SKM-1 (cell line): ENCODE data around the gene BIRC6.

Experiments
- DNase-seq: peaks from one replicate; lab custom pipeline; 2025; ENCODE audit not compliant: unreplicated experiment; lab: John Stamatoyannopoulos, UW

Gene BIRC6

GRCh38 chr2:32372519-32373182 is 15.8 kb downstream of the BIRC6 start:
- DNase-seq: no peak

GRCh38 chr2:32375228-32375892 is 18.5 kb downstream of the BIRC6 start:
- DNase-seq: no peak

GRCh38 chr2:32376756-32377155 is 19.9 kb downstream of the BIRC6 start:
- no peak for DNase-seq

GRCh38 chr2:32377928-32378327 is 21.1 kb downstream of the BIRC6 start:
- DNase-seq: no peak

GRCh38 chr2:32379352-32379751 is 22.5 kb downstream of the BIRC6 start:
- no peak for DNase-seq

- no peak for DNase-seq
These were observed 27.0 kb downstream of the BIRC6 start for GRCh38 chr2:32383858-32384257.

GRCh38 chr2:32384529-32384928 is 27.7 kb downstream of the BIRC6 start:
- no peak for DNase-seq

GRCh38 chr2:32386739-32387138 is 29.9 kb downstream of the BIRC6 start:
- DNase-seq: no peak

- no peak for DNase-seq
These were observed 42.4 kb downstream of the BIRC6 start for GRCh38 chr2:32399221-32399620.

- no peak for DNase-seq
These were observed 45.3 kb downstream of the BIRC6 start for GRCh38 chr2:32402091-32402490.

- DNase-seq: no peak
These were observed 47.0 kb downstream of the BIRC6 start for GRCh38 chr2:32403782-32404181.

- DNase-seq: no peak
These were observed 47.9 kb downstream of the BIRC6 start for GRCh38 chr2:32404691-32405090.

- no peak for DNase-seq
These were observed 59.7 kb downstream of the BIRC6 start for GRCh38 chr2:32416519-32416918.

- DNase-seq: no peak
These were observed 60.8 kb downstream of the BIRC6 start for GRCh38 chr2:32417659-32418058.

- DNase-seq: no peak
These were observed 62.0 kb downstream of the BIRC6 start for GRCh38 chr2:32418778-32419177.

- DNase-seq: no peak
These were observed 65.3 kb downstream of the BIRC6 start for GRCh38 chr2:32422133-32422532.

- no peak for DNase-seq
These were observed 66.7 kb downstream of the BIRC6 start for GRCh38 chr2:32423536-32423935.

- DNase-seq: no peak
These were observed 67.9 kb downstream of the BIRC6 start for GRCh38 chr2:32424739-32425138.

GRCh38 chr2:32425719-32426141 is 68.9 kb downstream of the BIRC6 start:
- DNase-seq: no peak

GRCh38 chr2:32427672-32428610 is 71.1 kb downstream of the BIRC6 start:
- DNase-seq: no peak

- no peak for DNase-seq
These were observed 74.0 kb downstream of the BIRC6 start for GRCh38 chr2:32430804-32431203.

- DNase-seq: no peak
These were observed 79.3 kb downstream of the BIRC6 start for GRCh38 chr2:32436150-32436549.
